SU-DHL-6 (cell line): Measurements from ENCODE around the gene GET4.
"Not testable (repeated sequence)": the region's sequence is repeated elsewhere in the genome, so short reads cannot be mapped to it uniquely, and the experiment has no call there.

Experiments used
- H2AFZ ChIP-seq: fragments of 200-600 bp; sonication (generic); 2 replicates; pipeline ENCODE4 v1.6.1; 2014; ENCODE audit warnings: low read depth, mild to moderate bottlenecking, moderate library complexity, mixed read lengths, antibody characterized with exemption, low read length; ENCODE audit not compliant: severe bottlenecking
- H3F3A ChIP-seq: fragments of 200-600 bp; shearing (Covaris generic); 2 replicates; pipeline ENCODE4 v1.6.0; 2016; ENCODE audit warnings: antibody characterized with exemption, mild to moderate bottlenecking; ENCODE audit not compliant: insufficient read depth
- H3K27ac ChIP-seq: fragments of 200-600 bp; sonication (generic); 2 replicates; pipeline ENCODE4 v1.5.1; 2016; ENCODE audit warnings: low read depth, mild to moderate bottlenecking, low read length, moderate library complexity, mixed read lengths
- H3K27me3 ChIP-seq: fragments of 200-600 bp; sonication (generic), shearing (Covaris generic); 2 replicates; pipeline ENCODE4 v1.6.0; 2014; ENCODE audit warnings: mild to moderate bottlenecking, low read length
- H3K36me3 ChIP-seq: fragments of 200-600 bp; sonication (generic); 2 replicates; pipeline ENCODE4 v1.6.1; 2014; ENCODE audit warnings: mild to moderate bottlenecking, low read length, mixed read lengths
- H3K4me2 ChIP-seq: fragments of 300-600, 200-600 bp; shearing (Covaris generic), sonication (generic); 2 replicates; pipeline ENCODE4 v1.6.0; 2014; ENCODE audit warnings: low read length, low read depth, mild to moderate bottlenecking; ENCODE audit not compliant: poor library complexity, severe bottlenecking
- H3K4me3 ChIP-seq: fragments of 200-600 bp; sonication (generic); 2 replicates; pipeline ENCODE4 v1.5.1; 2014; ENCODE audit warnings: antibody characterized with exemption, low read length, mild to moderate bottlenecking, mixed read lengths; ENCODE audit not compliant: insufficient read depth, poor library complexity, severe bottlenecking
- H3K79me2 ChIP-seq: fragments of 200-600 bp; sonication (generic); 2 replicates; pipeline ENCODE4 v1.6.1; 2014; ENCODE audit warnings: mild to moderate bottlenecking, low read length, moderate library complexity; ENCODE audit not compliant: insufficient read depth
- H3K9ac ChIP-seq: fragments of 200-600 bp; sonication (generic); 2 replicates; pipeline ENCODE4 v1.7.0; 2014; ENCODE audit warnings: mild to moderate bottlenecking, low read length
- H3K9me2 ChIP-seq: fragments of 200-600 bp; sonication (generic); replicated peaks from 2 replicates; pipeline ENCODE4 v1.6.1; 2014; ENCODE audit warnings: low read length; ENCODE audit not compliant: insufficient read depth
- H3K9me3 ChIP-seq: fragments of 200-600 bp; sonication (generic); 2 replicates; pipeline ENCODE4 v1.6.1; 2014; ENCODE audit warnings: low read length, mixed read lengths; ENCODE audit not compliant: insufficient read depth
- H4K20me1 ChIP-seq: fragments of 200-600 bp; sonication (generic); 2 replicates; pipeline ENCODE4 v1.6.1; 2014; ENCODE audit warnings: low read depth, mild to moderate bottlenecking, antibody characterized with exemption, low read length, moderate library complexity, mixed read lengths
- EZH2phosphoT487 ChIP-seq: fragments of 200-600 bp; sonication (generic), shearing (Covaris generic); conservative IDR thresholded peaks from 2 replicates; pipeline ENCODE4 v1.6.1; 2018; ENCODE audit warnings: mild to moderate bottlenecking, antibody characterized with exemption, low read length, moderate library complexity, mixed read lengths
- TF ChIP-seq, protein P1 (sequence below): fragments of 200-600 bp; sonication (generic); IDR thresholded peaks from one replicate; pipeline ENCODE4 v1.5.1; 2017; ENCODE audit warnings: antibody characterized with exemption, mild to moderate bottlenecking, low read length, moderate library complexity; ENCODE audit not compliant: insufficient read depth, poor library complexity, severe bottlenecking

GET4 gene

GRCh38 chr7:871900-872537 lies 4.3 kb upstream of the GET4 start:
- H3K79me2 ChIP-seq = peaks cover 2% of the 10 kb centered on the region
- H3K9me2 ChIP-seq = no peaks in the 10 kb centered on the region
- H3F3A ChIP-seq = peaks cover 20% of the 10 kb centered on the region
- no peaks in the 10 kb centered on the region for H3K27me3 ChIP-seq
- TF ChIP-seq, protein P1, sequence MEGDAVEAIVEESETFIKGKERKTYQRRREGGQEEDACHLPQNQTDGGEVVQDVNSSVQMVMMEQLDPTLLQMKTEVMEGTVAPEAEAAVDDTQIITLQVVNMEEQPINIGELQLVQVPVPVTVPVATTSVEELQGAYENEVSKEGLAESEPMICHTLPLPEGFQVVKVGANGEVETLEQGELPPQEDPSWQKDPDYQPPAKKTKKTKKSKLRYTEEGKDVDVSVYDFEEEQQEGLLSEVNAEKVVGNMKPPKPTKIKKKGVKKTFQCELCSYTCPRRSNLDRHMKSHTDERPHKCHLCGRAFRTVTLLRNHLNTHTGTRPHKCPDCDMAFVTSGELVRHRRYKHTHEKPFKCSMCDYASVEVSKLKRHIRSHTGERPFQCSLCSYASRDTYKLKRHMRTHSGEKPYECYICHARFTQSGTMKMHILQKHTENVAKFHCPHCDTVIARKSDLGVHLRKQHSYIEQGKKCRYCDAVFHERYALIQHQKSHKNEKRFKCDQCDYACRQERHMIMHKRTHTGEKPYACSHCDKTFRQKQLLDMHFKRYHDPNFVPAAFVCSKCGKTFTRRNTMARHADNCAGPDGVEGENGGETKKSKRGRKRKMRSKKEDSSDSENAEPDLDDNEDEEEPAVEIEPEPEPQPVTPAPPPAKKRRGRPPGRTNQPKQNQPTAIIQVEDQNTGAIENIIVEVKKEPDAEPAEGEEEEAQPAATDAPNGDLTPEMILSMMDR = no peak
- no peak for TF ChIP-seq EZH2phosphoT487
- H4K20me1 ChIP-seq = no peaks in the 10 kb centered on the region
- H3K9me3 ChIP-seq = no peaks in the 10 kb centered on the region
- no peaks in the 10 kb centered on the region; the same call in 1 of the 2 replicates for H3K36me3 ChIP-seq
- no peak overlapping the region for H2AFZ ChIP-seq
- no peak overlapping the region for H3K4me2 ChIP-seq
- no peak overlapping the region for H3K4me3 ChIP-seq
- no peak overlapping the region for H3K27ac ChIP-seq
- no peak overlapping the region for H3K9ac ChIP-seq

DNA sequence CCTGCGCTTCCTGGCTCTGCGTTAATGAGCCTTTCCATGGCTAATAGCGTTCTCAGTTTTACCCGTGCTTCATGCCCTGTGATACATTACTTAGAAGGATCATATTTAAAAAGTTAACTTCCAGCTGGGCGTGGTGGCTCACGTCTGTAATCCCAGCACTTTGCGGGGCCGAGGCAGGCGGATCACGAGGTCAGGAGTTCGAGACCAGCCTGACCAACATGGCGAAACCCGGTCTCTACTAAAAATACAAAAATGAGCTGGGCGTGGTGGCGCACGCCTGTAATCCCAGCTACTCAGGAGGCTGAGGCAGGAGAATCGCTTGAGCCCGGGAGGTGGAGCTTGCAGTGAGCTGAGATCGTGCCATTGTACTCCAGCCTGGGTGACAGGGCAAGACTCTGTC lies 3.7 kb upstream of the GET4 start:
- H2AFZ ChIP-seq = not testable (repeated sequence)

DNA sequence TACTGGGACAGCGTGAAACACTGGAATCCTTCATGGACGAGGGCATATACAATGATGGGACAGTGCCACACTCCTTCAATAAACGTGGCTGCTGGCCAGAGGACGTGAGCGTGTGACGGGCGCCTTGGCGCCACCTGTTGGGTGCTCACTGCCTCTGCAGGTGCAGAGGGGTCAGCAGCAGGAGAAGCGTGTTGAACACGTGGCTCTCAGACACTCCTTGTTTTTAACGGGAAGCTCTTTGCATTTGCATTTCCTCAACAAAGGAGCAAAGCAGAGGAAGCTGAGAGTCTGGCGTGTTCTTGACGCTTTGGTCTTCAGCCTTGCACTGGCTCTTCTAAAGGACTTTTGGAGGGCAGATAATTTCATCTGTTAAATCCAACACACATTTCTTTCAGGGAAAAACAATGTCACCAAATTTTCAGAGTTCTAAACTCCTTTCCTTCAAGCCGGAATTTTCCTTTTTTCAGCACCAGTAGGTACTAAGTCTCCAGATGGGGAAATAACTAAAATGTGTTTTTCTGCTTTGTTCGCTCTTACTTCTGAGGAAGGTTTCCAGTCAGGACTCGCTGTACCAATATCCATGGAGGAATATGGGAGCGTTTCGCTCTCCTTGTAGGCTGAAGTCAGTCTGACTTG lies 2.9 kb upstream of the GET4 start:
- H3K4me3 ChIP-seq = no peak overlapping the region
- H3K4me2 ChIP-seq = peak overlapping the region; percentile 31
- TF ChIP-seq EZH2phosphoT487 = no peak
- TF ChIP-seq, protein P1 = peak; percentile 98
- peaks cover 20% of the 10 kb centered on the region for H3F3A ChIP-seq
- H3K9me3 ChIP-seq = no peaks in the 10 kb centered on the region
- peaks cover 16% of the 10 kb centered on the region for H3K79me2 ChIP-seq
- peak overlapping the region; percentile 50 for H2AFZ ChIP-seq
- peak overlapping the region; percentile 11; the same call in 1 of the 2 replicates for H3K27ac ChIP-seq
- H3K36me3 ChIP-seq = no peaks in the 10 kb centered on the region; the same call in 1 of the 2 replicates
- peak overlapping the region; percentile 10; the same call in 1 of the 2 replicates for H3K9ac ChIP-seq
- H3K9me2 ChIP-seq = no peaks in the 10 kb centered on the region
- H4K20me1 ChIP-seq = no peaks in the 10 kb centered on the region
- H3K27me3 ChIP-seq = no peaks in the 10 kb centered on the region

More for the DNA sequence above, 3.7 kb upstream of the GET4 start:
- H3F3A ChIP-seq = peaks cover 20% of the 10 kb centered on the region
- H3K36me3 ChIP-seq, H3K27me3 ChIP-seq, H3K27ac ChIP-seq, H3K9me2 ChIP-seq, H3K4me3 ChIP-seq, H4K20me1 ChIP-seq, H3K9me3 ChIP-seq, H3K4me2 ChIP-seq, H3K79me2 ChIP-seq, H3K9ac ChIP-seq: not testable (repeated sequence)
